ENCODE measurements around the gene HARS1. TPM values are rescaled to one million over a fixed set of nuclear protein-coding genes. Genes with fewer than 3 reads are reported as not detected.
"Not testable (repeated sequence)": the region's sequence is repeated elsewhere in the genome, so short reads cannot be mapped to it uniquely, and the experiment has no call there.

Gene HARS1
- polyA plus RNA-seq (2012; ENCODE audit: low read depth, missing spikeins): 66.0 TPM

GRCh38 chr5:140690941-140691924 lies at the start of gene HARS1, which contains the start of gene HARS2:
Gene HARS1 (minus strand): TSS chr5:140691370. CDS start chr5:140691304, 66 bp downstream.
Gene HARS2 (plus strand): TSS chr5:140691455. CDS start chr5:140691649, 194 bp downstream.
- FAIRE-seq (peak; percentile 91), DNase-seq (ENCODE audit: insufficient read length, low spot score) (peak; percentile 82)
- TF ChIP-seq SPI1 (IDR thresholded peaks at IDR 0.05; ENCODE audit: low read depth, low read length) (0 out of 2 replicates have a peak, but pooled peaks have one; percentile 24), POLR2A (IDR thresholded peaks at IDR 0.05; ENCODE audit: low read depth, low read length) (peak; percentile 88), TAF1 (IDR thresholded peaks at IDR 0.05; ENCODE audit: low read depth, low read length) (peak; percentile 80), PAX5 (IDR thresholded peaks at IDR 0.05; ENCODE audit: insufficient read depth, low read length, severe bottlenecking) (no peak), POLR2AphosphoS5 (IDR thresholded peaks at IDR 0.05; ENCODE audit: low read depth, low read length) (peak; percentile 92), POU2F2 (IDR thresholded peaks at IDR 0.05; ENCODE audit: low read depth, low read length) (no peak; the same call in none of the 2 replicates)

- no peak for FAIRE-seq
- DNase-seq (ENCODE audit: insufficient read length, low spot score): no peak
- TF ChIP-seq POLR2AphosphoS5 (IDR thresholded peaks at IDR 0.05; ENCODE audit: low read depth, low read length) (no peak), POLR2A (IDR thresholded peaks at IDR 0.05; ENCODE audit: low read depth, low read length) (no peak), POU2F2 (IDR thresholded peaks at IDR 0.05; ENCODE audit: low read depth, low read length) (no peak), PAX5 (IDR thresholded peaks at IDR 0.05; ENCODE audit: insufficient read depth, low read length, severe bottlenecking) (no peak), TAF1 (IDR thresholded peaks at IDR 0.05; ENCODE audit: low read depth, low read length) (no peak), SPI1 (IDR thresholded peaks at IDR 0.05; ENCODE audit: low read depth, low read length) (no peak)
Observed at GRCh38 chr5:140737486-140737885, 46.3 kb upstream of the HARS1 start.

GRCh38 chr5:140734354-140734753 lies 43.2 kb upstream of the HARS1 start:
- FAIRE-seq (no peak), DNase-seq (ENCODE audit: insufficient read length, low spot score) (no peak)
- TF ChIP-seq POLR2A (IDR thresholded peaks at IDR 0.05; ENCODE audit: low read depth, low read length) (no peak), PAX5 (IDR thresholded peaks at IDR 0.05; ENCODE audit: insufficient read depth, low read length, severe bottlenecking) (no peak), TAF1 (IDR thresholded peaks at IDR 0.05; ENCODE audit: low read depth, low read length) (no peak), POU2F2 (IDR thresholded peaks at IDR 0.05; ENCODE audit: low read depth, low read length) (no peak), SPI1 (IDR thresholded peaks at IDR 0.05; ENCODE audit: low read depth, low read length) (no peak), POLR2AphosphoS5 (IDR thresholded peaks at IDR 0.05; ENCODE audit: low read depth, low read length) (no peak)

GRCh38 chr5:140733098-140733497 lies 41.9 kb upstream of the HARS1 start:
- FAIRE-seq: no peak
- no peak for DNase-seq (ENCODE audit: insufficient read length, low spot score)
- no peak for TF ChIP-seq POLR2AphosphoS5 (IDR thresholded peaks at IDR 0.05; ENCODE audit: low read depth, low read length)
- no peak for TF ChIP-seq POLR2A (IDR thresholded peaks at IDR 0.05; ENCODE audit: low read depth, low read length)
- no peak for TF ChIP-seq SPI1 (IDR thresholded peaks at IDR 0.05; ENCODE audit: low read depth, low read length)
- no peak for TF ChIP-seq PAX5 (IDR thresholded peaks at IDR 0.05; ENCODE audit: insufficient read depth, low read length, severe bottlenecking)
- TF ChIP-seq TAF1 (IDR thresholded peaks at IDR 0.05; ENCODE audit: low read depth, low read length): no peak
- no peak for TF ChIP-seq POU2F2 (IDR thresholded peaks at IDR 0.05; ENCODE audit: low read depth, low read length)

GRCh38 chr5:140725799-140726471 lies 34.8 kb upstream of the HARS1 start:
- FAIRE-seq (peak; percentile 84), DNase-seq (ENCODE audit: insufficient read length, low spot score) (peak; percentile 19)

GRCh38 chr5:140721395-140721794 lies 30.2 kb upstream of the HARS1 start:
- not testable (repeated sequence) for FAIRE-seq; DNase-seq (ENCODE audit: insufficient read length, low spot score)

More at GRCh38 chr5:140725799-140726471, 34.8 kb upstream of the HARS1 start:
- TF ChIP-seq TAF1 (IDR thresholded peaks at IDR 0.05; ENCODE audit: low read depth, low read length) (no peak), POU2F2 (IDR thresholded peaks at IDR 0.05; ENCODE audit: low read depth, low read length) (no peak), SPI1 (IDR thresholded peaks at IDR 0.05; ENCODE audit: low read depth, low read length) (no peak), POLR2A (IDR thresholded peaks at IDR 0.05; ENCODE audit: low read depth, low read length) (no peak), POLR2AphosphoS5 (IDR thresholded peaks at IDR 0.05; ENCODE audit: low read depth, low read length) (no peak), PAX5 (IDR thresholded peaks at IDR 0.05; ENCODE audit: insufficient read depth, low read length, severe bottlenecking) (no peak)

- FAIRE-seq; DNase-seq (ENCODE audit: insufficient read length, low spot score): not testable (repeated sequence)
Observed at GRCh38 chr5:140720738-140721137, 29.6 kb upstream of the HARS1 start.

GRCh38 chr5:140718266-140718592 lies 27.1 kb upstream of the HARS1 start:
- DNase-seq (ENCODE audit: insufficient read length, low spot score) (no peak), FAIRE-seq (no peak)
- TF ChIP-seq PAX5 (IDR thresholded peaks at IDR 0.05; ENCODE audit: insufficient read depth, low read length, severe bottlenecking) (no peak), POLR2A (IDR thresholded peaks at IDR 0.05; ENCODE audit: low read depth, low read length) (no peak), POU2F2 (IDR thresholded peaks at IDR 0.05; ENCODE audit: low read depth, low read length) (no peak), POLR2AphosphoS5 (IDR thresholded peaks at IDR 0.05; ENCODE audit: low read depth, low read length) (no peak), TAF1 (IDR thresholded peaks at IDR 0.05; ENCODE audit: low read depth, low read length) (no peak), SPI1 (IDR thresholded peaks at IDR 0.05; ENCODE audit: low read depth, low read length) (no peak)

- FAIRE-seq; DNase-seq (ENCODE audit: insufficient read length, low spot score): not testable (repeated sequence)
Observed at GRCh38 chr5:140716238-140716637, 25.1 kb upstream of the HARS1 start.

All from GM12891 (cell line).